ENCODE data around the gene SMO. TPM values are rescaled to one million over a fixed set of nuclear protein-coding genes. Genes with fewer than 3 reads are reported as not detected.
A peak's percentile ranks its signal among the peaks of the same experiment; 100 is the strongest.

SMO gene
- total and polyA plus RNA-seq, 4 donors: 2.9 to 16.3 (median 10.7) TPM

DNA sequence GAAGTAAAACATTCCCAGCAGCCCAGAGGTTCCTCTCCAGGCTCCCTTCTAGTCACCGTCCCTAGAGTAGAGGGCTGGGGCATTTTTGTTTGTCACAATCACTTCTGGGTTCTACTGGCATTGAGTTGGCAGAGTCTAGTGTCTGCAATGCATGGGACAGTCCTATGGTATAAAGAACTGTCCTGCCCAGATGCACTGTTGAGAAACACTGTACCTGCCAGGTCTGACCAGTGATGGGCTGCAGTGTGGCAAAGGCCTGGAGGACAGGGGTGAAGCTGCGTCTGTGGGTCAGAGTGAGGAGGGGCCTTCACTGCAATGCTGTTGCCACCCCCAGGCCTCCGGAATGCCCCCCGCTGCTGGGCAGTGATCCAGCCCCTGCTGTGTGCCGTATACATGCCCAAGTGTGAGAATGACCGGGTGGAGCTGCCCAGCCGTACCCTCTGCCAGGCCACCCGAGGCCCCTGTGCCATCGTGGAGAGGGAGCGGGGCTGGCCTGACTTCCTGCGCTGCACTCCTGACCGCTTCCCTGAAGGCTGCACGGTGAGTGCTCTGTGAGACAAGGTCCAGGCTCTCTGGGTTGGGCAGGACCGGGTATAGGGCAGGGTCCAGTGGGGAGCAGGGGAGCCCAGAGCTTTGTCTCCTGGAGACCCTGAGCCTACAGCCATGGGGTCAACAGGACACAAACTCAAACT, 14.8 kb downstream of the SMO start:
- Histone ChIP-seq H3K9me3 (ENCODE audit: control insufficient read depth in 4 of 4, low read length in 3 of 4) (no peaks in the 10 kb centered on the region), H3K4me3 (ENCODE audit: low read depth in 1 of 3, low read length in 3 of 3) (no peak overlapping the region), H3K4me1 (ENCODE audit: control insufficient read depth in 4 of 4, insufficient read depth in 4 of 4, low read length in 3 of 4) (peaks cover 5 to 56% (median 36%) of the 10 kb centered on the region in 4 donors), H3K36me3 (ENCODE audit: control insufficient read depth in 4 of 4, insufficient read depth in 3 of 4, low read depth in 1 of 4, low read length in 3 of 4) (no peaks in the 10 kb centered on the region), H3K9ac (ENCODE audit: low read depth in 1 of 2, low read length in 2 of 2) (no peak overlapping the region), H3K27me3 (ENCODE audit: control insufficient read depth in 4 of 4, insufficient read depth in 4 of 4, low read length in 3 of 4) (no peaks in the 10 kb centered on the region), H3K27ac (ENCODE audit: low read depth in 1 of 2, low read length in 2 of 2) (peak overlapping the region; percentile 23 to 53)
- TF ChIP-seq, protein P1, sequence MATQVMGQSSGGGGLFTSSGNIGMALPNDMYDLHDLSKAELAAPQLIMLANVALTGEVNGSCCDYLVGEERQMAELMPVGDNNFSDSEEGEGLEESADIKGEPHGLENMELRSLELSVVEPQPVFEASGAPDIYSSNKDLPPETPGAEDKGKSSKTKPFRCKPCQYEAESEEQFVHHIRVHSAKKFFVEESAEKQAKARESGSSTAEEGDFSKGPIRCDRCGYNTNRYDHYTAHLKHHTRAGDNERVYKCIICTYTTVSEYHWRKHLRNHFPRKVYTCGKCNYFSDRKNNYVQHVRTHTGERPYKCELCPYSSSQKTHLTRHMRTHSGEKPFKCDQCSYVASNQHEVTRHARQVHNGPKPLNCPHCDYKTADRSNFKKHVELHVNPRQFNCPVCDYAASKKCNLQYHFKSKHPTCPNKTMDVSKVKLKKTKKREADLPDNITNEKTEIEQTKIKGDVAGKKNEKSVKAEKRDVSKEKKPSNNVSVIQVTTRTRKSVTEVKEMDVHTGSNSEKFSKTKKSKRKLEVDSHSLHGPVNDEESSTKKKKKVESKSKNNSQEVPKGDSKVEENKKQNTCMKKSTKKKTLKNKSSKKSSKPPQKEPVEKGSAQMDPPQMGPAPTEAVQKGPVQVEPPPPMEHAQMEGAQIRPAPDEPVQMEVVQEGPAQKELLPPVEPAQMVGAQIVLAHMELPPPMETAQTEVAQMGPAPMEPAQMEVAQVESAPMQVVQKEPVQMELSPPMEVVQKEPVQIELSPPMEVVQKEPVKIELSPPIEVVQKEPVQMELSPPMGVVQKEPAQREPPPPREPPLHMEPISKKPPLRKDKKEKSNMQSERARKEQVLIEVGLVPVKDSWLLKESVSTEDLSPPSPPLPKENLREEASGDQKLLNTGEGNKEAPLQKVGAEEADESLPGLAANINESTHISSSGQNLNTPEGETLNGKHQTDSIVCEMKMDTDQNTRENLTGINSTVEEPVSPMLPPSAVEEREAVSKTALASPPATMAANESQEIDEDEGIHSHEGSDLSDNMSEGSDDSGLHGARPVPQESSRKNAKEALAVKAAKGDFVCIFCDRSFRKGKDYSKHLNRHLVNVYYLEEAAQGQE (IDR thresholded peaks at IDR 0.05): no peak
- TF ChIP-seq RXRA (IDR thresholded peaks at IDR 0.05): peak; percentile 25 to 39
- peak; percentile 73 to 80 for TF ChIP-seq HNF4A (conservative IDR thresholded peaks at IDR 0.05)
- peak; percentile 43 for TF ChIP-seq SP1 (IDR thresholded peaks at IDR 0.05)
- no peak for TF ChIP-seq EGR1 (IDR thresholded peaks at IDR 0.05; ENCODE audit: low read depth in 2 of 2)
- no peak for TF ChIP-seq FOXA1 (IDR thresholded peaks at IDR 0.05)
- DNase-seq (ENCODE audit: low spot score): no peak
- WGBS: 35% methylated on average over 14 of the region's 14 CpGs

DNA sequence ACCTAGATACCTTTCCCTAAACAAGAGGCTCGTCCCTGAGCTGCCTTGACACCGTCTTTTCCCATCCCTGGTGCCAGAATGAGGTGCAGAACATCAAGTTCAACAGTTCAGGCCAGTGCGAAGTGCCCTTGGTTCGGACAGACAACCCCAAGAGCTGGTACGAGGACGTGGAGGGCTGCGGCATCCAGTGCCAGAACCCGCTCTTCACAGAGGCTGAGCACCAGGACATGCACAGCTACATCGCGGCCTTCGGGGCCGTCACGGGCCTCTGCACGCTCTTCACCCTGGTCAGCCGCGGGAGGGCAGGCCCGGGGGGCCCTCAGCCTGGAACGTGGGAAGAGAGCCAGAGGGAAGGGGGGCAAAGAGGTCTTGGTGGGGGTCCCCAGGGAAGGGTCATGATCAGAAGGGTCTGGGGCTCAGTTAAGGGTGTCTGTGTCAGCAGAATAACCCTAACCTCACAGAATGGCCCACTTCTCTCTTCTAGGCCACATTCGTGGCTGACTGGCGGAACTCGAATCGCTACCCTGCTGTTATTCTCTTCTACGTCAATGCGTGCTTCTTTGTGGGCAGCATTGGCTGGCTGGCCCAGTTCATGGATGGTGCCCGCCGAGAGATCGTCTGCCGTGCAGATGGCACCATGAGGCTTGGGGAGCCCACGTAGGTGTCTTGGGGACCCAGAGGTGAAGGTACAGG, 16.8 kb downstream of the SMO start:
- H3K27ac ChIP-seq (ENCODE audit: low read depth in 1 of 2, low read length in 2 of 2): no peak overlapping the region
- H3K27me3 ChIP-seq (ENCODE audit: control insufficient read depth in 4 of 4, insufficient read depth in 4 of 4, low read length in 3 of 4): no peaks in the 10 kb centered on the region
- no peak overlapping the region for H3K4me3 ChIP-seq (ENCODE audit: low read depth in 1 of 3, low read length in 3 of 3)
- DNase-seq (ENCODE audit: low spot score): no peak
- H3K4me1 ChIP-seq (ENCODE audit: control insufficient read depth in 4 of 4, insufficient read depth in 4 of 4, low read length in 3 of 4): peaks cover 10 to 76% (median 57%) of the 10 kb centered on the region in 4 donors
- no peaks in the 10 kb centered on the region for H3K36me3 ChIP-seq (ENCODE audit: control insufficient read depth in 4 of 4, insufficient read depth in 3 of 4, low read depth in 1 of 4, low read length in 3 of 4)
- 93% methylated on average over 29 of the region's 29 CpGs for WGBS
- no peaks in the 10 kb centered on the region for H3K9me3 ChIP-seq (ENCODE audit: control insufficient read depth in 4 of 4, low read length in 3 of 4)
- no peak for TF ChIP-seq FOXA1 (IDR thresholded peaks at IDR 0.05)
- TF ChIP-seq JUND (IDR thresholded peaks at IDR 0.05): no peak
- TF ChIP-seq, protein P2, sequence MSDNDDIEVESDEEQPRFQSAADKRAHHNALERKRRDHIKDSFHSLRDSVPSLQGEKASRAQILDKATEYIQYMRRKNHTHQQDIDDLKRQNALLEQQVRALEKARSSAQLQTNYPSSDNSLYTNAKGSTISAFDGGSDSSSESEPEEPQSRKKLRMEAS (IDR thresholded peaks at IDR 0.05): no peak
- TF ChIP-seq, protein P1 (IDR thresholded peaks at IDR 0.05): no peak
- no peak for TF ChIP-seq GABPA (IDR thresholded peaks at IDR 0.05 in 1 of 2, conservative IDR thresholded peaks at IDR 0.05 in 1 of 2)
- TF ChIP-seq, protein P3, sequence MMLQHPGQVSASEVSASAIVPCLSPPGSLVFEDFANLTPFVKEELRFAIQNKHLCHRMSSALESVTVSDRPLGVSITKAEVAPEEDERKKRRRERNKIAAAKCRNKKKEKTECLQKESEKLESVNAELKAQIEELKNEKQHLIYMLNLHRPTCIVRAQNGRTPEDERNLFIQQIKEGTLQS (IDR thresholded peaks at IDR 0.05): no peak
- no peak for TF ChIP-seq RAD21 (IDR thresholded peaks at IDR 0.05)
- no peak for TF ChIP-seq EGR1 (IDR thresholded peaks at IDR 0.05; ENCODE audit: low read depth in 2 of 2)
- TF ChIP-seq, protein P4, sequence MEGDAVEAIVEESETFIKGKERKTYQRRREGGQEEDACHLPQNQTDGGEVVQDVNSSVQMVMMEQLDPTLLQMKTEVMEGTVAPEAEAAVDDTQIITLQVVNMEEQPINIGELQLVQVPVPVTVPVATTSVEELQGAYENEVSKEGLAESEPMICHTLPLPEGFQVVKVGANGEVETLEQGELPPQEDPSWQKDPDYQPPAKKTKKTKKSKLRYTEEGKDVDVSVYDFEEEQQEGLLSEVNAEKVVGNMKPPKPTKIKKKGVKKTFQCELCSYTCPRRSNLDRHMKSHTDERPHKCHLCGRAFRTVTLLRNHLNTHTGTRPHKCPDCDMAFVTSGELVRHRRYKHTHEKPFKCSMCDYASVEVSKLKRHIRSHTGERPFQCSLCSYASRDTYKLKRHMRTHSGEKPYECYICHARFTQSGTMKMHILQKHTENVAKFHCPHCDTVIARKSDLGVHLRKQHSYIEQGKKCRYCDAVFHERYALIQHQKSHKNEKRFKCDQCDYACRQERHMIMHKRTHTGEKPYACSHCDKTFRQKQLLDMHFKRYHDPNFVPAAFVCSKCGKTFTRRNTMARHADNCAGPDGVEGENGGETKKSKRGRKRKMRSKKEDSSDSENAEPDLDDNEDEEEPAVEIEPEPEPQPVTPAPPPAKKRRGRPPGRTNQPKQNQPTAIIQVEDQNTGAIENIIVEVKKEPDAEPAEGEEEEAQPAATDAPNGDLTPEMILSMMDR (IDR thresholded peaks at IDR 0.05; ENCODE audit: low read depth, low read length, missing input control): no peak
- no peak for TF ChIP-seq HNF4G (IDR thresholded peaks at IDR 0.05)
- no peak for TF ChIP-seq HNF4A (conservative IDR thresholded peaks at IDR 0.05)
- TF ChIP-seq SP1 (IDR thresholded peaks at IDR 0.05): no peak
- H3K9ac ChIP-seq (ENCODE audit: low read depth in 1 of 2, low read length in 2 of 2): no peak overlapping the region

Measured in liver (tissue), 9 donors.